Type B pancreatic cell (in vitro differentiated cells): Measurements from ENCODE around the gene PNPLA1. TPM values are rescaled to one million over a fixed set of nuclear protein-coding genes. Genes with fewer than 3 reads are reported as not detected.
A peak's percentile ranks its signal among the peaks of the same experiment; 100 is the strongest.

Source experiments
- DNase-seq: peaks from one replicate; pipeline ENCODE4 v3.0.0; 2021; ENCODE audit warnings: mixed read lengths; ENCODE audit not compliant: unreplicated experiment; ENCODE audit errors: extremely low spot score
- H3K27ac Mint-ChIP-seq: 2 replicates; pipeline ENCODE4 v1.8.0; 2021; ENCODE audit warnings: mild to moderate bottlenecking, mixed read lengths
- H3K27me3 Mint-ChIP-seq: 2 replicates; pipeline ENCODE4 v1.8.0; 2021; ENCODE audit warnings: mixed read lengths
- H3K36me3 Mint-ChIP-seq: 2 replicates; pipeline ENCODE4 v1.8.0; 2021; ENCODE audit warnings: mixed read lengths
- H3K4me1 Mint-ChIP-seq: one replicate; pipeline ENCODE4 v1.8.0; 2021; ENCODE audit warnings: mixed read lengths; ENCODE audit not compliant: unreplicated experiment
- H3K4me3 Mint-ChIP-seq: 2 replicates; pipeline ENCODE4 v1.8.0; 2021; ENCODE audit warnings: mild to moderate bottlenecking, mixed read lengths
- H3K9me3 Mint-ChIP-seq: 2 replicates; pipeline ENCODE4 v1.8.0; 2021; ENCODE audit warnings: mixed read lengths
- total RNA-seq: library from RNA; stranded (reverse); gene quantifications from 2 replicates; pipeline ENCODE4 v1.2.1, GENCODE V29; 2021; ENCODE audit warnings: low replicate concordance
- TF ChIP-seq, protein P1 (sequence below): fragments of 200-600 bp; sonication (generic); conservative IDR thresholded peaks from 2 replicates; pipeline ENCODE4 v1.5.0; 2021; ENCODE audit warnings: antibody characterized with exemption, mild to moderate bottlenecking

Gene PNPLA1
- total RNA-seq, 1 donor from 2014 or later: 0.12 TPM

DNA sequence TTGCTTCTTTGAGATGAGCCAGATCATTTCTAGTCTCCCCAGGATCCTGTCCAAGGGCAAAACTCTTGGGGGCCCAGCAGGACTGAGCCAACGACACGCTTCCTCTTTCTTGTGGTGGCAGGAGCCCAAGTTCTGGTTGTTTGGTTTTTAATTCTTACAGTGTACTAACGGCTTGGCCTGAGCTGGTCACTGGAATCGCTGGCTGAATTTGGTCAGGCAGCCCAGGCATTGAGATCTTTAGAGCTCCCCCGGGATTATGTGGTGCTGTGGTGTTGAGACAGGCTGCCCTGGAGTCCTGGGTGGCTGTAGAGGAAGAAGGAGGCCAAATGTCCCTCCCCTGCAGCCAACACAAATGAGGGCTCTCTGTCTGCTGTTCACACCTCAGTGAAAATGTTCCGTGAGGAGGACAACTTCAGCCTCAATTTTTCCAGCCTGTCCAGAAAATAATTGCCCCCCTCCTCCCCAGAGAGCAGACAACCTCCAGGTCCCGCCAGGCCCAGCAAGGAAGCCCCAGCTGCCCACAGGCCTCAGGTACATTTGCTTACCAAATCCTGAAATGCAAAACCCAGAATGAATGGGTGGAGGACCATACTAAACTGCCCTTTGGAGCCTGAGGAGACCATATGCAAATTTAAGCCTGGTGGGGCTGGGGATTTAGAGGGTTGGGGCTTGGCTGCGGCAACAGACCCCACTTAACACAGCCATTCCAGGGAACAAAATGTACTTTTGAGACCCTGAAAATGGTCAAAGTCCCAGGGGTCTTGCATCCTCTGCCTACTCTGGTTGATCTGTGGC is 43.2 kb downstream of the PNPLA1 start:
- no peak for DNase-seq
- Mint-ChIP-seq H3K9me3 (no peaks in the 10 kb centered on the region), H3K4me1 (peaks cover 13% of the 10 kb centered on the region), H3K27ac (no peak overlapping the region), H3K36me3 (no peaks in the 10 kb centered on the region), H3K27me3 (peaks cover 2% of the 10 kb centered on the region), H3K4me3 (no peak overlapping the region)
- TF ChIP-seq, protein P1, sequence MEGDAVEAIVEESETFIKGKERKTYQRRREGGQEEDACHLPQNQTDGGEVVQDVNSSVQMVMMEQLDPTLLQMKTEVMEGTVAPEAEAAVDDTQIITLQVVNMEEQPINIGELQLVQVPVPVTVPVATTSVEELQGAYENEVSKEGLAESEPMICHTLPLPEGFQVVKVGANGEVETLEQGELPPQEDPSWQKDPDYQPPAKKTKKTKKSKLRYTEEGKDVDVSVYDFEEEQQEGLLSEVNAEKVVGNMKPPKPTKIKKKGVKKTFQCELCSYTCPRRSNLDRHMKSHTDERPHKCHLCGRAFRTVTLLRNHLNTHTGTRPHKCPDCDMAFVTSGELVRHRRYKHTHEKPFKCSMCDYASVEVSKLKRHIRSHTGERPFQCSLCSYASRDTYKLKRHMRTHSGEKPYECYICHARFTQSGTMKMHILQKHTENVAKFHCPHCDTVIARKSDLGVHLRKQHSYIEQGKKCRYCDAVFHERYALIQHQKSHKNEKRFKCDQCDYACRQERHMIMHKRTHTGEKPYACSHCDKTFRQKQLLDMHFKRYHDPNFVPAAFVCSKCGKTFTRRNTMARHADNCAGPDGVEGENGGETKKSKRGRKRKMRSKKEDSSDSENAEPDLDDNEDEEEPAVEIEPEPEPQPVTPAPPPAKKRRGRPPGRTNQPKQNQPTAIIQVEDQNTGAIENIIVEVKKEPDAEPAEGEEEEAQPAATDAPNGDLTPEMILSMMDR: no peak

DNA sequence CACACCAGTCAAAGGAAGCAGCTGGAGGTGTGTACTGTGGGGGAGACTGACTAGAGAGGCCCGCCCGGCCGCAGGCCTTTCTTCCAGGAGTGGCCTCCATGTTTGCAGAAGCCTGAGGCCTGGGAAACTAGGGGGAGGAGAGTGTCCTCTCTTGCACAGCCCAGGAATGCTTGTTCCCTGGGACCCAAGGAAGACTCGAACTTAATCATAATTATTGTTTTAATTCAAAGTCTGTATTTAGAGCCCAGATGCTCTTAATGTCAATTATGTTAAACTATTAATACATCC is 43.7 kb downstream of the PNPLA1 start:
- TF ChIP-seq, protein P1: no peak
- no peaks in the 10 kb centered on the region for H3K36me3 Mint-ChIP-seq

DNA sequence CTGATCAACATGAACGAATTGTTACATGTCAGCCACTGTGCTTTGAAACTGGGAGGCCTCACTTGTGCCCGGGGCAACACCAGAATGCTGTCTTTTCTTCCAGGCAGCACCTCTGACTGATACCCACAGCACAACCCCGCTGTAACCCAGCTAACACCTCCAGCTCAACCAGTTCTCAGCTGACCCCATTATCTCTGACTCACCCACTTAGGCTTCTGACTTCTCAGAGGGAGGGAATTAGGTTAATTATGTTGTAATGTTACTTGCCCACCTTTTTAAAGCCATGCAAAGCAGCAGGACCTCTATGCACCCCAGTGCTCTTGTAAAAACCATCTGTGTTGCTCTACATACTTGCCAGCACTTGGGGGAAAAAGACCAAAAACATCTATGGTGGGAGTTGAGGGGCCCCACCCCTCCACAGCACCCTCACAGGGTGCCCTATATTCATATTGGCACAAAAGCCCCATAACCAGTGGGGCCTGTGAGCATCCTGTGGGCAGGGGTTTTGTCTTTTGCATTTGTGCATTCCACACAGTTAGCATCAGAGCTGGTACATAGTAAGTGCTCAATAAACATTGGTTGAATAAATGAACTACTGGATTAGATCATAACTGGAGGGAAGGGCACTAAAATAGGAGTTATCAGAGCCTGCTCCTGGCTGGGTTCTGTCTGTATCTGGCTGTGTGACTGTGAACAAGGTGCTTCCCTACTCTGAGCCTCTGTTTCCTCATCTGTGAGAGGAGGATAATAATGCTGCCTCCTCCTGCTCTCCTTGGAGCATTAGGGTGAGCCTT is 44.6 kb downstream of the PNPLA1 start:
- Mint-ChIP-seq H3K27ac (peak overlapping the region; percentile 82), H3K4me3 (peak overlapping the region; percentile 67), H3K9me3 (no peaks in the 10 kb centered on the region), H3K36me3 (no peaks in the 10 kb centered on the region), H3K27me3 (peaks cover 2% of the 10 kb centered on the region), H3K4me1 (peaks cover 16% of the 10 kb centered on the region)
- TF ChIP-seq, protein P1: no peak
- DNase-seq: no peak

More for the DNA sequence above, 43.7 kb downstream of the PNPLA1 start:
- Mint-ChIP-seq H3K4me3 (no peak overlapping the region), H3K27me3 (peaks cover 2% of the 10 kb centered on the region), H3K4me1 (peaks cover 13% of the 10 kb centered on the region), H3K9me3 (no peaks in the 10 kb centered on the region), H3K27ac (no peak overlapping the region)
- no peak for DNase-seq

DNA sequence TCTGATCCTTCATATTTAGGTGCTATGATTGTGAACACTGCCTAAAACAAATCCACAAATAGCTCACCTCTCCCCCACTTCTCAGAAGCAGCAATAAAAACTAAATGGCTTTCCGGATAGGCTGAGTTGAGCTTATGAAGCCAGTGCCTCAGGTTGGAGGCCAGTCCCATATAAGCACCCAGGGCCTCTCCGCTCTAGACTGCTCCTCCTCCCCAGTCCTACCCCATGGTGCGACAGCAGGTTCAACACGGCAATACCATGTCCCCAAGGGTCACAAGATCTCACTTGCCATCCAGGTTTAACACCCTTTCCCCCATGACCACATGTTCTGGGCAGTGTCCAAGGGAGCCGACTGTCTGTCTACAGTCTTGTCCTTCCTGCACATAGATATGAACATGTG is 46.1 kb downstream of the PNPLA1 start:
- H3K4me1 Mint-ChIP-seq: peaks cover 21% of the 10 kb centered on the region
- no peaks in the 10 kb centered on the region for H3K36me3 Mint-ChIP-seq
- H3K4me3 Mint-ChIP-seq: no peak overlapping the region
- DNase-seq: no peak
- no peaks in the 10 kb centered on the region for H3K9me3 Mint-ChIP-seq
- TF ChIP-seq, protein P1: no peak
- H3K27ac Mint-ChIP-seq: no peak overlapping the region
- peaks cover 2% of the 10 kb centered on the region for H3K27me3 Mint-ChIP-seq

DNA sequence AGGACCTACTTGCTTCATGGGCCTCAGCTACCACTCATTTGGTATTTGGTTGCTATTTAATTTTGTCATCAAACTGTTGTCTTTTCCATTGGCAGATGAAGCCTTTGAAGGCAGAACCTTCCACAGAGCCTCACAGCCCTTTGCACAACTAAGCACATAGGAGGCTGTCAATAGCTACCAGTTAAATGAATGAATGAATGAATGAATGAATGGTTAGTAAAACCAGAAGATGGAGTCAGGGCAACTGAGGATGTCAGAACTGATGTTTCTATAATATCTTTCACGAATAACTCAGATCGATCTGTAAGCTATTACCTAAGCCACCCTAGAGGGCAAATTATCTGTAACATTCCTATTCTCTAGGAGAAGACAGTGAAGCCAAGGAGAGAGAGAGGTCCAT is 47.8 kb downstream of the PNPLA1 start:
- Mint-ChIP-seq H3K36me3 (no peaks in the 10 kb centered on the region), H3K4me3 (no peak overlapping the region), H3K9me3 (no peaks in the 10 kb centered on the region), H3K27me3 (no peaks in the 10 kb centered on the region), H3K27ac (no peak overlapping the region), H3K4me1 (peaks cover 19% of the 10 kb centered on the region)
- TF ChIP-seq, protein P1: no peak
- DNase-seq: no peak
